H1 (cell line): ENCODE measurements around the gene CYP26A1. TPM values are rescaled to one million over a fixed set of nuclear protein-coding genes. Genes with fewer than 3 reads are reported as not detected.
A peak's percentile ranks its signal among the peaks of the same experiment; 100 is the strongest.

Experiments used
- BACH1 ChIP-seq: IDR thresholded peaks from 2 replicates; pipeline ENCODE4 v1.6.1; 2012; ENCODE audit warnings: low read length, improper control_type of control experiment
- EP300 ChIP-seq, 2 experiments: IDR thresholded peaks; 1 replicate in 1 of 2; 2 replicates in 1 of 2; pipeline ENCODE4 v1.6.1; 2011 to 2012; ENCODE audit warnings: low read depth in 2 of 2, low read length in 2 of 2, mild to moderate bottlenecking in 2 of 2, borderline replicate concordance in 1 of 2, inconsistent platforms in 1 of 2, moderate library complexity in 1 of 2
- GTF2F1 ChIP-seq: IDR thresholded peaks from 2 replicates; pipeline ENCODE4 v1.6.1; 2012; ENCODE audit warnings: low read depth, low read length, improper control_type of control experiment, borderline replicate concordance
- JUND ChIP-seq: IDR thresholded peaks from 2 replicates; pipeline ENCODE4 v1.6.1; 2011; ENCODE audit warnings: mild to moderate bottlenecking, improper control_type of control experiment, low read length
- MAFK ChIP-seq: IDR thresholded peaks from 2 replicates; pipeline ENCODE4 v1.6.1; 2012; ENCODE audit warnings: low read depth, mild to moderate bottlenecking, improper control_type of control experiment, low read length
- POLR2A ChIP-seq, 2 experiments: IDR thresholded peaks; 1 replicate in 1 of 2; 2 replicates in 1 of 2; pipeline ENCODE4 v1.6.1; 2011; ENCODE audit warnings: low read depth in 2 of 2, low read length in 2 of 2, mild to moderate bottlenecking in 2 of 2; ENCODE audit errors: control extremely low read depth in 1 of 2
- RBBP5 ChIP-seq: IDR thresholded peaks from 2 replicates; pipeline ENCODE4 v1.7.1; 2012; ENCODE audit warnings: low read depth, mild to moderate bottlenecking, inconsistent platforms, low read length, moderate library complexity, borderline replicate concordance
- SIX5 ChIP-seq: IDR thresholded peaks from 2 replicates; pipeline ENCODE4 v1.6.1; 2011; ENCODE audit warnings: mild to moderate bottlenecking, low read depth, low read length
- SP1 ChIP-seq: IDR thresholded peaks from 2 replicates; pipeline ENCODE4 v1.6.1; 2011; ENCODE audit warnings: low read depth, low read length
- SP2 ChIP-seq: IDR thresholded peaks from 2 replicates; pipeline ENCODE4 v1.6.1; 2012; ENCODE audit warnings: mild to moderate bottlenecking, low read length, inconsistent platforms
- SUZ12 ChIP-seq: fragments of 200-600 bp; sonication (generic); IDR thresholded peaks from 2 replicates; pipeline ENCODE4 v1.6.1; 2012; ENCODE audit warnings: mild to moderate bottlenecking, inconsistent platforms, low read length, moderate library complexity, mixed read lengths
- polyA plus RNA-seq, 7 experiments: library from polyadenylated mRNA; depleted of rRNA in 3 of 7; stranded (reverse) in 5 of 7; unstranded in 2 of 7; fragments of >200 nt in 5 of 7; fragments of 200-250 nt in 2 of 7; gene quantifications; 1 replicate in 5 of 7; 2 replicates in 1 of 7; 4 replicates in 1 of 7; pipeline versions ENCODE4 v1.2.1 to v1.2.3, GENCODE V29; 2011 to 2013; ENCODE audit warnings: missing spikeins in 2 of 7, mixed read lengths in 2 of 7
- total RNA-seq: library from RNA; stranded (reverse); fragmentation: NEBNext Ultra II Directional; extraction: Animal tissue kit (Norgen Biotek cat#: 25700); gene quantifications from 2 replicates; pipeline ENCODE4 v1.2.1, GENCODE V29; 2021
- TF ChIP-seq, protein P1 (sequence below): IDR thresholded peaks from 2 replicates; pipeline ENCODE4 v1.6.1; 2011; ENCODE audit warnings: low read depth, mild to moderate bottlenecking, low read length; ENCODE audit not compliant: insufficient read depth
- TF ChIP-seq, protein P2 (sequence below): IDR thresholded peaks from 2 replicates; pipeline ENCODE4 v1.6.1; 2012; ENCODE audit warnings: inconsistent platforms

Gene CYP26A1
- total and polyA plus RNA-seq, 2 of the 8 experiments (the other 6 are each of a cell fraction or from before 2014, with no cell fraction given), result 5.0 to 9.1 TPM

DNA sequence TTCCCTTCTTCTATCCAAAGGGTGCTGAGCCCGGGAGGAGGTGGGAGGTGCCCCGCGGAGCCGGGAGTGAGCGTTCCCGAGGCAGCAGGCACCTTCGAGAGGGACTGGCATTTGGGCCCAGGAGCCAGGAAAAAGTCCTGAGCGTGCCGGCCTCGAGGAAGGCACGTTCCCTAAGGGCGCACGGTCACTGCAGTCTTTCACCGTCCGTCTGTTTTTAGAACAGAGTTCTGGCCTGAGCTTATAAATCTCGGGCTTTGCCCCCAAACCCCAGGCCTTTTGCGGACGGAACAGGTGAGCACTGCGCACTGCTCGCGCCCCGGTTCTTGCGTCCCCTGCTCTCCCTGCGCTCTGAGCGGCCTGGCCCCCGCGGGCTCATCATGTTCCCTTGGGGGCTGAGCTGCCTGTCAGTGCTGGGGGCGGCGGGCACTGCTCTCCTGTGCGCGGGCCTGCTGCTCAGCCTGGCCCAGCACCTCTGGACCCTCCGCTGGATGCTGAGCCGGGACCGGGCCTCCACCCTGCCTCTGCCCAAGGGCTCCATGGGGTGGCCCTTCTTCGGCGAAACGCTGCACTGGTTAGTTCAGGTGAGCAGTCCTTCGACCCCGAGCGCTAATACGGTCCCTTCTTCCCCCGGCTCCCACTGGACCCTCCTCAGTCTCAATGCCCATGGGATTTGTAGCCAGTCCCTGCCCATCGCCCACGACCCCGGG lies 12.7 kb upstream of the CYP26A1 start (continued):
- TF ChIP-seq RBBP5, result no peak
- TF ChIP-seq, protein P1, sequence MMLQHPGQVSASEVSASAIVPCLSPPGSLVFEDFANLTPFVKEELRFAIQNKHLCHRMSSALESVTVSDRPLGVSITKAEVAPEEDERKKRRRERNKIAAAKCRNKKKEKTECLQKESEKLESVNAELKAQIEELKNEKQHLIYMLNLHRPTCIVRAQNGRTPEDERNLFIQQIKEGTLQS, result no peak
- no peak for TF ChIP-seq POLR2A (IDR thresholded peaks at IDR 0.05; ENCODE audit: control extremely low read depth in 1 of 2, low read depth in 2 of 2, low read length in 2 of 2)
- no peak for TF ChIP-seq JUND
- TF ChIP-seq, protein P2, sequence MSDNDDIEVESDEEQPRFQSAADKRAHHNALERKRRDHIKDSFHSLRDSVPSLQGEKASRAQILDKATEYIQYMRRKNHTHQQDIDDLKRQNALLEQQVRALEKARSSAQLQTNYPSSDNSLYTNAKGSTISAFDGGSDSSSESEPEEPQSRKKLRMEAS, result peak; percentile 83
- TF ChIP-seq EP300 (IDR thresholded peaks at IDR 0.05; ENCODE audit: borderline replicate concordance in 1 of 2, low read depth in 2 of 2, low read length in 2 of 2), result no peak
- peak; percentile 57; the same call in 1 of the 2 replicates for TF ChIP-seq SUZ12
- no peak for TF ChIP-seq BACH1
- no peak for TF ChIP-seq SIX5
- no peak for TF ChIP-seq MAFK
- no peak for TF ChIP-seq SP2
- no peak for TF ChIP-seq GTF2F1
- no peak for TF ChIP-seq SP1
